Naive thymus-derived CD4-positive, alpha-beta T cell (primary cell): ENCODE measurements around the gene LKAAEAR1. TPM values are rescaled to one million over a fixed set of nuclear protein-coding genes. Genes with fewer than 3 reads are reported as not detected.
A peak's percentile ranks its signal among the peaks of the same experiment; 100 is the strongest.

Source experiments
- ATAC-seq: fragments of 150-1000 bp; cut with Tn5 transposase; 2 replicates; pipeline ENCODE4 v1.10.0; 2021; ENCODE audit warnings: mild to moderate bottlenecking, moderate library complexity
- CTCF ChIA-PET: fragments of 350-600 bp; sonication (Branson Sonifier 250); formaldehyde crosslinking; loops from one replicate; lab custom pipeline; 2021; ENCODE audit warnings: antibody characterized with exemption; lab: Charles Lee
- POLR2A ChIA-PET: fragments of 350-600 bp; sonication (Branson Sonifier 250); formaldehyde crosslinking; loops from one replicate; lab custom pipeline; 2021; ENCODE audit warnings: antibody characterized with exemption, inconsistent platforms; lab: Charles Lee
- DNase-seq, 9 donors: peaks; one replicate each; pipeline versions ENCODE4 v3.0.0 to v3.0.0-alpha.2; 2020 to 2022; ENCODE audit warnings: mixed read lengths in 1 of 9
- H3K27ac ChIP-seq: one replicate; pipeline ENCODE4 v1.7.0; 2013; ENCODE audit warnings: mild to moderate bottlenecking, low read depth, low read length, moderate library complexity
- H3K27me3 ChIP-seq, 2 donors: one replicate each; pipeline ENCODE4 v1.7.0; 2013; ENCODE audit warnings: low read length in 2 of 2, mild to moderate bottlenecking in 2 of 2, moderate library complexity in 2 of 2; ENCODE audit not compliant: control insufficient read depth in 2 of 2, insufficient read depth in 2 of 2
- H3K36me3 ChIP-seq, 3 experiments: 1 replicate in 2 of 3; 2 replicates in 1 of 3; pipeline ENCODE4 v1.7.0; 2013; ENCODE audit warnings: low read length in 3 of 3, mild to moderate bottlenecking in 3 of 3, moderate library complexity in 1 of 3; ENCODE audit not compliant: insufficient read depth in 3 of 3, control insufficient read depth in 2 of 3
- H3K4me1 ChIP-seq, 2 donors: one replicate each; pipeline ENCODE4 v1.7.0; 2013; ENCODE audit warnings: low read length in 2 of 2, mild to moderate bottlenecking in 2 of 2, moderate library complexity in 1 of 2; ENCODE audit not compliant: control insufficient read depth in 2 of 2, insufficient read depth in 2 of 2
- H3K4me3 ChIP-seq: 2 replicates; pipeline ENCODE4 v1.7.0; 2013; ENCODE audit warnings: mild to moderate bottlenecking, low read length
- H3K9me3 ChIP-seq, 3 experiments: 1 replicate in 2 of 3; 2 replicates in 1 of 3; pipeline ENCODE4 v1.7.0; 2013; ENCODE audit warnings: low read length in 3 of 3; ENCODE audit not compliant: control insufficient read depth in 2 of 3
- H3K27ac Mint-ChIP-seq, 9 donors: one replicate each; pipeline ENCODE4 v1.8.0; 2020 to 2022; ENCODE audit warnings: mixed read lengths in 9 of 9, mild to moderate bottlenecking in 8 of 9, moderate library complexity in 5 of 9, inconsistent platforms in 2 of 9
- H3K27me3 Mint-ChIP-seq, 5 donors: one replicate each; pipeline ENCODE4 v1.8.0; 2021 to 2022; ENCODE audit warnings: mixed read lengths in 5 of 5, mild to moderate bottlenecking in 1 of 5
- H3K36me3 Mint-ChIP-seq, 5 donors: one replicate each; pipeline ENCODE4 v1.8.0; 2020 to 2022; ENCODE audit warnings: mixed read lengths in 5 of 5, mild to moderate bottlenecking in 3 of 5, inconsistent platforms in 1 of 5
- H3K4me1 Mint-ChIP-seq, 7 donors: one replicate each; pipeline ENCODE4 v1.8.0; 2020 to 2022; ENCODE audit warnings: mixed read lengths in 7 of 7, mild to moderate bottlenecking in 3 of 7, inconsistent platforms in 1 of 7
- H3K4me3 Mint-ChIP-seq, 10 donors: one replicate each; pipeline ENCODE4 v1.8.0; 2020 to 2022; ENCODE audit warnings: mild to moderate bottlenecking in 10 of 10, mixed read lengths in 10 of 10, moderate library complexity in 6 of 10, inconsistent platforms in 2 of 10
- H3K9me3 Mint-ChIP-seq, 11 donors: one replicate each; pipeline ENCODE4 v1.8.0; 2020 to 2022; ENCODE audit warnings: mixed read lengths in 11 of 11, mild to moderate bottlenecking in 4 of 11, inconsistent platforms in 1 of 11, moderate library complexity in 1 of 11
- intact Hi-C, 2 donors: fragments of 100-400 bp; cut with micrococcal nuclease; formaldehyde crosslinking; loops; one replicate each; pipeline ENCODE4 v1.15.1; 2023
- polyA plus RNA-seq, 2 donors: library from polyadenylated mRNA; unstranded; fragments of 300-500 nt; fragmentation: Illumina TruSeq; gene quantifications; one replicate each; pipeline ENCODE4 v1.2.3, GENCODE V29; 2021
- total RNA-seq, 6 experiments: library from RNA in 5 of 6; stranded (reverse) in 5 of 6; gene quantifications; 1 replicate in 5 of 6; 2 replicates in 1 of 6; pipeline ENCODE4 v1.2.3 and lab custom pipeline; 2021 to 2026

Gene LKAAEAR1
- total and polyA plus RNA-seq, 7 experiments from 2014 or later: 0.47 to 0.75 (median 0.59) TPM; not detected in 3

GRCh38 chr20:64052326-64052722 is 31.9 kb downstream of the LKAAEAR1 start:
- intact Hi-C loops: no loop called here
- ATAC-seq (no peak), DNase-seq (no peak)
- Histone ChIP-seq H3K27me3 (peaks cover 6 to 22% of the 10 kb centered on the region in 2 donors), H3K9me3 (no peaks in the 10 kb centered on the region), H3K36me3 (no peaks in the 10 kb centered on the region), H3K4me3 (no peak overlapping the region), H3K4me1 (peaks cover 0 to 8% of the 10 kb centered on the region in 2 donors), H3K27ac (no peak overlapping the region)
- Mint-ChIP-seq H3K27me3 (peaks cover 5 to 26% (median 8%) of the 10 kb centered on the region in 5 donors), H3K36me3 (no peaks in the 10 kb centered on the region), H3K27ac (no peak overlapping the region), H3K9me3 (no peaks in the 10 kb centered on the region), H3K4me3 (no peak overlapping the region), H3K4me1 (peaks cover 0 to 15% (median 4%) of the 10 kb centered on the region in 7 donors)
- ChIA-PET CTCF (interaction anchor here (1.0 kb wide), 1 partner anchor 14 kb away, joined by 3 read pairs; no protein-coding TSS in a partner anchor), POLR2A (interaction anchor here (1.7 kb wide), 1 partner anchor 12 kb away, joined by 4 read pairs; no protein-coding TSS in a partner anchor)

GRCh38 chr20:64051561-64052325 is 32.5 kb downstream of the LKAAEAR1 start:
- Mint-ChIP-seq H3K27ac (no peak overlapping the region), H3K4me1 (peaks cover 0 to 13% (median under 1%) of the 10 kb centered on the region in 7 donors), H3K36me3 (no peaks in the 10 kb centered on the region), H3K4me3 (peak overlapping the region in 2 of 10 donors; percentile 3 to 34), H3K9me3 (no peaks in the 10 kb centered on the region), H3K27me3 (peaks cover 5 to 32% (median 10%) of the 10 kb centered on the region in 5 donors)
- H3K4me3 ChIP-seq: no peak overlapping the region
- peaks cover 0 to 8% of the 10 kb centered on the region in 2 donors for H3K4me1 ChIP-seq
- no peaks in the 10 kb centered on the region for H3K9me3 ChIP-seq
- H3K27me3 ChIP-seq: peaks cover 6 to 22% of the 10 kb centered on the region in 2 donors
- intact Hi-C loops: no loop called here
- DNase-seq: no peak
- no peak overlapping the region for H3K27ac ChIP-seq
- CTCF ChIA-PET: interaction anchor here (1.0 kb wide), 1 partner anchor 13 kb away, joined by 3 read pairs; no protein-coding TSS in a partner anchor
- no peaks in the 10 kb centered on the region for H3K36me3 ChIP-seq
- POLR2A ChIA-PET: interaction anchor here (1.0 kb wide), 1 partner anchor 8 kb away, joined by 3 read pairs; no protein-coding TSS in a partner anchor
- ATAC-seq: no peak

- peaks cover 0 to 8% of the 10 kb centered on the region in 2 donors for H3K4me1 ChIP-seq
- H3K4me3 ChIP-seq: no peak overlapping the region
- POLR2A ChIA-PET: interaction anchor here (1.0 kb wide), 1 partner anchor 8 kb away, joined by 3 read pairs; no protein-coding TSS in a partner anchor
- peak overlapping the region in 1 of 9 donors; percentile 31 for H3K27ac Mint-ChIP-seq
- CTCF ChIA-PET: no interaction called here
- no peaks in the 10 kb centered on the region for H3K9me3 ChIP-seq
- peaks cover 4 to 18% (median 7%) of the 10 kb centered on the region in 7 donors for H3K4me1 Mint-ChIP-seq
- H3K36me3 Mint-ChIP-seq: no peaks in the 10 kb centered on the region
- no peaks in the 10 kb centered on the region for H3K9me3 Mint-ChIP-seq
- ATAC-seq: no peak
- no peaks in the 10 kb centered on the region for H3K36me3 ChIP-seq
- no peak for DNase-seq
- no peak overlapping the region for H3K27ac ChIP-seq
- intact Hi-C loops: no loop called here
- peaks cover 6 to 39% (median 17%) of the 10 kb centered on the region in 5 donors for H3K27me3 Mint-ChIP-seq
- H3K4me3 Mint-ChIP-seq: peak overlapping the region in 1 of 10 donors; percentile 75
- H3K27me3 ChIP-seq: peaks cover 6 to 22% of the 10 kb centered on the region in 2 donors
Measured at GRCh38 chr20:64051033-64051452, 33.2 kb downstream of the LKAAEAR1 start.

- peak overlapping the region in 1 of 9 donors; percentile 31 for H3K27ac Mint-ChIP-seq
- H3K27me3 ChIP-seq: peaks cover 6 to 22% of the 10 kb centered on the region in 2 donors
- ChIA-PET POLR2A (interaction anchor here (0.6 to 0.7 kb wide), 2 partner anchors 63 to 69 kb away, joined by 3 read pairs; no protein-coding TSS in a partner anchor), CTCF (no interaction called here)
- H3K36me3 Mint-ChIP-seq: no peaks in the 10 kb centered on the region
- peaks cover 0 to 8% of the 10 kb centered on the region in 2 donors for H3K4me1 ChIP-seq
- H3K27ac ChIP-seq: no peak overlapping the region
- DNase-seq: no peak
- intact Hi-C loops: no loop called here
- H3K9me3 Mint-ChIP-seq: no peaks in the 10 kb centered on the region
- no peaks in the 10 kb centered on the region for H3K9me3 ChIP-seq
- H3K4me1 Mint-ChIP-seq: peaks cover 8 to 21% (median 12%) of the 10 kb centered on the region in 7 donors
- peaks cover 6 to 43% (median 17%) of the 10 kb centered on the region in 5 donors for H3K27me3 Mint-ChIP-seq
- peak overlapping the region in 4 of 10 donors; percentile 17 to 75 (median 52) for H3K4me3 Mint-ChIP-seq
- H3K4me3 ChIP-seq: no peak overlapping the region
- ATAC-seq: no peak
- H3K36me3 ChIP-seq: no peaks in the 10 kb centered on the region
Measured at GRCh38 chr20:64050261-64051032, 33.8 kb downstream of the LKAAEAR1 start.

GRCh38 chr20:64049878-64050260 is 34.3 kb downstream of the LKAAEAR1 start:
- Histone ChIP-seq H3K9me3 (no peaks in the 10 kb centered on the region), H3K27me3 (peaks cover 6 to 22% of the 10 kb centered on the region in 2 donors), H3K4me3 (no peak overlapping the region), H3K4me1 (peaks cover 0 to 8% of the 10 kb centered on the region in 2 donors), H3K36me3 (no peaks in the 10 kb centered on the region), H3K27ac (no peak overlapping the region)
- ChIA-PET POLR2A (interaction anchor here (0.7 kb wide), 1 partner anchor 68 kb away, joined by 3 read pairs; no protein-coding TSS in a partner anchor), CTCF (no interaction called here)
- H3K4me3 Mint-ChIP-seq: peak overlapping the region in 5 of 10 donors; percentile 37 to 75 (median 51)
- H3K27me3 Mint-ChIP-seq: peaks cover 6 to 43% (median 17%) of the 10 kb centered on the region in 5 donors
- intact Hi-C loops: loop anchor here in 1 of 2 donors (1.0 kb wide), 1 partner anchor 7 kb away; no protein-coding TSS in a partner anchor
- DNase-seq (no peak), ATAC-seq (no peak)
- peaks cover 8 to 19% (median 12%) of the 10 kb centered on the region in 7 donors for H3K4me1 Mint-ChIP-seq
- no peaks in the 10 kb centered on the region for H3K9me3 Mint-ChIP-seq
- no peak overlapping the region for H3K27ac Mint-ChIP-seq
- H3K36me3 Mint-ChIP-seq: no peaks in the 10 kb centered on the region
